ENCODE data around the gene SP1.

GRCh38 chr12:53378222-53378621 lies 1.8 kb upstream of the SP1 start:
- TF ChIP-seq CTCF (IDR thresholded peaks at IDR 0.05) (no peak), POLR2AphosphoS5 (IDR thresholded peaks at IDR 0.05) (no peak)
